ENCODE measurements around the gene MAPK4.
A peak's percentile ranks its signal among the peaks of the same experiment; 100 is the strongest.

The MAPK4 gene

GRCh38 chr18:50715919-50716318 lies 156.0 kb downstream of the MAPK4 start:
- DNase-seq (ENCODE audit: insufficient read length) (no peak), FAIRE-seq (no peak)
- no peak for TF ChIP-seq POLR2A (IDR thresholded peaks at IDR 0.05; ENCODE audit: low read depth, low read length)
- no peak for TF ChIP-seq TAF1 (IDR thresholded peaks at IDR 0.05; ENCODE audit: borderline replicate concordance, low read depth, low read length)

- TF ChIP-seq POLR2A (IDR thresholded peaks at IDR 0.05; ENCODE audit: low read depth, low read length) (no peak), POLR2AphosphoS5 (IDR thresholded peaks at IDR 0.05; ENCODE audit: low read depth, low read length) (no peak), TAF1 (IDR thresholded peaks at IDR 0.05; ENCODE audit: borderline replicate concordance, low read depth, low read length) (no peak)
- no peak for FAIRE-seq
- DNase-seq (ENCODE audit: insufficient read length): no peak
Measured at GRCh38 chr18:50716902-50717301, 157.0 kb downstream of the MAPK4 start.

GRCh38 chr18:50717563-50717962 lies 157.7 kb downstream of the MAPK4 start:
- no peak for FAIRE-seq
- DNase-seq (ENCODE audit: insufficient read length): no peak
- TF ChIP-seq TAF1 (IDR thresholded peaks at IDR 0.05; ENCODE audit: borderline replicate concordance, low read depth, low read length) (no peak), POLR2A (IDR thresholded peaks at IDR 0.05; ENCODE audit: low read depth, low read length) (no peak), POLR2AphosphoS5 (IDR thresholded peaks at IDR 0.05; ENCODE audit: low read depth, low read length) (no peak)

- FAIRE-seq: no peak
- TF ChIP-seq TAF1 (IDR thresholded peaks at IDR 0.05; ENCODE audit: borderline replicate concordance, low read depth, low read length) (no peak), POLR2A (IDR thresholded peaks at IDR 0.05; ENCODE audit: low read depth, low read length) (no peak), POLR2AphosphoS5 (IDR thresholded peaks at IDR 0.05; ENCODE audit: low read depth, low read length) (no peak)
Measured at GRCh38 chr18:50719471-50720324, 159.8 kb downstream of the MAPK4 start.

GRCh38 chr18:50720325-50720674 lies 160.4 kb downstream of the MAPK4 start:
- no peak for DNase-seq (ENCODE audit: insufficient read length)
- FAIRE-seq: no peak
- no peak for TF ChIP-seq POLR2A (IDR thresholded peaks at IDR 0.05; ENCODE audit: low read depth, low read length)
- TF ChIP-seq POLR2AphosphoS5 (IDR thresholded peaks at IDR 0.05; ENCODE audit: low read depth, low read length): no peak
- no peak for TF ChIP-seq TAF1 (IDR thresholded peaks at IDR 0.05; ENCODE audit: borderline replicate concordance, low read depth, low read length)

More at GRCh38 chr18:50719471-50720324, 159.8 kb downstream of the MAPK4 start:
- no peak for DNase-seq (ENCODE audit: insufficient read length)

- DNase-seq (ENCODE audit: insufficient read length) (no peak), FAIRE-seq (no peak)
- TF ChIP-seq POLR2AphosphoS5 (IDR thresholded peaks at IDR 0.05; ENCODE audit: low read depth, low read length) (no peak), POLR2A (IDR thresholded peaks at IDR 0.05; ENCODE audit: low read depth, low read length) (no peak), TAF1 (IDR thresholded peaks at IDR 0.05; ENCODE audit: borderline replicate concordance, low read depth, low read length) (no peak)
Measured at GRCh38 chr18:50721006-50721405, 161.1 kb downstream of the MAPK4 start.

GRCh38 chr18:50721451-50722120 lies 161.7 kb downstream of the MAPK4 start:
- DNase-seq (ENCODE audit: insufficient read length) (no peak), FAIRE-seq (no peak)
- TF ChIP-seq POLR2A (IDR thresholded peaks at IDR 0.05; ENCODE audit: low read depth, low read length) (no peak), POLR2AphosphoS5 (IDR thresholded peaks at IDR 0.05; ENCODE audit: low read depth, low read length) (no peak), TAF1 (IDR thresholded peaks at IDR 0.05; ENCODE audit: borderline replicate concordance, low read depth, low read length) (no peak)

GRCh38 chr18:50722311-50722710 lies 162.4 kb downstream of the MAPK4 start:
- TF ChIP-seq TAF1 (IDR thresholded peaks at IDR 0.05; ENCODE audit: borderline replicate concordance, low read depth, low read length): no peak
- no peak for TF ChIP-seq POLR2A (IDR thresholded peaks at IDR 0.05; ENCODE audit: low read depth, low read length)
- TF ChIP-seq POLR2AphosphoS5 (IDR thresholded peaks at IDR 0.05; ENCODE audit: low read depth, low read length): no peak
- no peak for FAIRE-seq
- no peak for DNase-seq (ENCODE audit: insufficient read length)

- FAIRE-seq: no peak
- no peak for DNase-seq (ENCODE audit: insufficient read length)
- TF ChIP-seq POLR2A (IDR thresholded peaks at IDR 0.05; ENCODE audit: low read depth, low read length) (no peak), TAF1 (IDR thresholded peaks at IDR 0.05; ENCODE audit: borderline replicate concordance, low read depth, low read length) (no peak), POLR2AphosphoS5 (IDR thresholded peaks at IDR 0.05; ENCODE audit: low read depth, low read length) (no peak)
Measured at GRCh38 chr18:50724751-50725151, 164.9 kb downstream of the MAPK4 start.

GRCh38 chr18:50726960-50727589 lies 167.2 kb downstream of the MAPK4 start:
- TF ChIP-seq TAF1 (IDR thresholded peaks at IDR 0.05; ENCODE audit: borderline replicate concordance, low read depth, low read length): no peak
- no peak for TF ChIP-seq POLR2A (IDR thresholded peaks at IDR 0.05; ENCODE audit: low read depth, low read length)
- TF ChIP-seq POLR2AphosphoS5 (IDR thresholded peaks at IDR 0.05; ENCODE audit: low read depth, low read length): no peak
- DNase-seq (ENCODE audit: insufficient read length): peak; percentile 56
- FAIRE-seq: peak; percentile 96

- no peak for FAIRE-seq
- no peak for DNase-seq (ENCODE audit: insufficient read length)
- TF ChIP-seq POLR2AphosphoS5 (IDR thresholded peaks at IDR 0.05; ENCODE audit: low read depth, low read length) (no peak), POLR2A (IDR thresholded peaks at IDR 0.05; ENCODE audit: low read depth, low read length) (no peak), TAF1 (IDR thresholded peaks at IDR 0.05; ENCODE audit: borderline replicate concordance, low read depth, low read length) (no peak)
Measured at GRCh38 chr18:50727721-50728471, 168.0 kb downstream of the MAPK4 start.

All from GM12892 (cell line).